ENCODE results near the gene THRB. TPM values are rescaled to one million over a fixed set of nuclear protein-coding genes. Genes with fewer than 3 reads are reported as not detected.

The THRB gene
- total and polyA plus RNA-seq, 4 donors = 4.0 to 10.5 (median 6.2) TPM

DNA sequence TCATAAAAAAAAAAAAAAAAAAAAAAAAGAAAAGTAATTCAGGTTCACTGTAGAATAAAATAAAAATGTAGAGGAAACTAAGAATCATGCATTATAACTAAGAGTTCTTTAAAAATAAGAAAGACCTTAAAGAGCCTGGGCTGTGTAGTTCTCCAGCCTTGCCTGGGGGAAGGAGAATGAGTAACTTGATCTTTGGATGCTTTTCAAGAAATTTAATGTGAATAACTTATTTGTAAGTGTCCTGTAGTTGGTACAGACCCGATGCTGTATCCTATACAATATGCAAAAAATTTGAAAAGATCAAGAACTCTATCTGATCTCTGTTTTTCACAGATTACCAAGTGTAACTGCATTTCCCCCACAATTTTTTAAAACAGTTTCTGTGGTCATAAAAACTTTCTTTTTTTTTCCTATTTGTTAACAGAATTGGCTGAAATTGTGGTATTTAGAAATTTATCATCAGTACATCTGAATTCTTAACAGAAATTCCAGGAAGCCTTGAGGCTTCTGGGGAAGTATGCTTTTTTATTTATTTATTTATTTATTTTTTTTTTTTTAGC is 195.3 kb downstream of the THRB start:
- DNase-seq (ENCODE audit: low read depth in 4 of 6, low spot score in 6 of 6) = no peak
- Histone ChIP-seq H3K4me1 (ENCODE audit: control insufficient read depth, insufficient read depth, low read length) (no peaks in the 10 kb centered on the region), H3K27ac (ENCODE audit: low read depth, low read length) (no peak overlapping the region), H3K36me3 (ENCODE audit: control insufficient read depth, insufficient read depth, low read length) (no peaks in the 10 kb centered on the region), H3K4me3 (ENCODE audit: low read depth, low read length) (no peak overlapping the region), H3K9me3 (ENCODE audit: control insufficient read depth, insufficient read depth, low read length) (no peaks in the 10 kb centered on the region), H3K27me3 (ENCODE audit: control insufficient read depth, insufficient read depth, low read length) (no peaks in the 10 kb centered on the region)
- WGBS (ENCODE audit: insufficient coverage) = no CpG with 5 or more reads among the region's 1 CpG

DNA sequence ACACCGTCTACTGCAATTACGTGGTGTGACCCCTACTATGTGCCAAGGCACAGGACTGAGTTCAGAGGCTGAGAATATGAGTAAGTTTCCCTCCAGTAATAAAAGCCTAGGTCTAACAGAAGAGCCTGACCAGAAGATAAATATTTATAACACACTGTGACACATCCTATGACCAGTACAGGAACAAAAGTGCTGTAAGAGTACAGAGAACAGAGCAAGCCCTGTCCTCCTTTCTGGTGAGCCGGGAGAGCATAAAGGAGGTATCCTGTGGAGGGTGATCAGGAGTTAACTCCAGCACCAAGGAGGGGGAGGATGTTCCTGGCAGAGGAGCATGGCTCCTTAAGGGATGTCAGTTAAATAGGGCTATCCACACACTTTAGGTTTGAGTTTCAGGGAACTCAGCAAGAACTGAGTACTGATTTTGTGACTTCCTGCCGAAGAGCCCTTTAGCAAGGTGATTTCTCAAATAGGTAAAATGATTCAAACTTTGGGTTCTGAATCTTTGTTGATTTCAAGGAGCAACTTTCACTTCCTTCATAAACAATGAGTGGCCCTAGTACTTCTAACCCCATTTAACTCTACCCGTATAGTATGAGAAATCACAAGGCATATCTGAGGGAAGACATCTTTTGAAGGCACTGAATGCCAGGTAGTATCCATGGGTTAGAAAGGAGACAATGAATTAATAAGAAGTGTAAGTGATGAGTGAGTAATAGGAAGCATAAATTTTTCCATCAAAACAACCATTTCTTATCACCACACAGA is 198.0 kb downstream of the THRB start:
- DNase-seq (ENCODE audit: low read depth in 4 of 6, low spot score in 6 of 6) = peak in 1 of 6 donors; percentile 21
- Histone ChIP-seq H3K27me3 (ENCODE audit: control insufficient read depth, insufficient read depth, low read length) (no peaks in the 10 kb centered on the region), H3K9me3 (ENCODE audit: control insufficient read depth, insufficient read depth, low read length) (no peaks in the 10 kb centered on the region)

DNA sequence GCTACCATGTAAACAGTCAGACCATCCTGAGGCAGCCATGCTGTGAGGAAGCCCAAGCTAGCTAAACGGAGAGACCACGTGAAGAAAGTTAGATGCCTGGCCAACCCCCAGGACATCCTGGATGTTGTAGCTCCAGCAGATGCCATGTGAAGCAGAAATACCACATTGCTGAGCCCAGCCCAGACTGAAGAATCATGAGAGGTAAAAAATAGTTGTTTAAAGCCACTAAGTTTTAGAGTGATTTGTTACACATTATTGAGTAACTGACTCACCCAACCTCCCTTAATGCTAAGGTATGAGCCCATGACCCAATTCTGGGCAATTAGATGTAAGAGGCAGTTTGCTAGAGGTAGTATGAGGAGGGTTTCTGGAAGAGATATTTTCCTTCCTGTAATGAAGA is 200.5 kb downstream of the THRB start:
- WGBS (ENCODE audit: insufficient coverage) = 97% methylated on average over 2 of the region's 2 CpGs
- H3K27me3 ChIP-seq (ENCODE audit: control insufficient read depth, insufficient read depth, low read length) = no peaks in the 10 kb centered on the region

More for the DNA sequence above, 198.0 kb downstream of the THRB start:
- H3K27ac ChIP-seq (ENCODE audit: low read depth, low read length) = no peak overlapping the region
- H3K4me1 ChIP-seq (ENCODE audit: control insufficient read depth, insufficient read depth, low read length) = no peaks in the 10 kb centered on the region
- no peaks in the 10 kb centered on the region for H3K36me3 ChIP-seq (ENCODE audit: control insufficient read depth, insufficient read depth, low read length)
- 22% methylated on average over 1 of the region's 5 CpGs for WGBS (ENCODE audit: insufficient coverage)
- H3K4me3 ChIP-seq (ENCODE audit: low read depth, low read length) = no peak overlapping the region

DNA sequence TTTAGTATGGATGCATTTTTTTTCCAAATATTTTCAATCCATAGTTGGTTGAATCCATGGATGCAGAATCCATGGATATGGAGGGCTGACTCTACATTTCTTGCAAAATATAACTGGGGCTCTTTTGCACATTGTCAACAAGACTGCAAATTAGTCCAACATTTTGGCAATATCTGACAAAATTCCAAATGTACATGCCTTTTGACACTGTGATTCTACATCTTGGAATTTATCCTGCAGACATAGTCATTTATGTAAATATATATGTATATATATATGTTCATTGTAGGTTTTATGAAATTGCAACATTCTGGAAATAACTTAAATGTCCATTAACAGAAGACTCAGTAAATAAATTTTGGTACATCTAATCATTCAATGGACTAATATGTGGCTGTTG is 203.0 kb downstream of the THRB start:
- no peaks in the 10 kb centered on the region for H3K9me3 ChIP-seq (ENCODE audit: control insufficient read depth, insufficient read depth, low read length)
- no peaks in the 10 kb centered on the region for H3K4me1 ChIP-seq (ENCODE audit: control insufficient read depth, insufficient read depth, low read length)
- H3K27me3 ChIP-seq (ENCODE audit: control insufficient read depth, insufficient read depth, low read length) = no peaks in the 10 kb centered on the region
- no peak overlapping the region for H3K27ac ChIP-seq (ENCODE audit: low read depth, low read length)
- H3K36me3 ChIP-seq (ENCODE audit: control insufficient read depth, insufficient read depth, low read length) = no peaks in the 10 kb centered on the region
- H3K4me3 ChIP-seq (ENCODE audit: low read depth, low read length) = no peak overlapping the region
- no peak for DNase-seq (ENCODE audit: low read depth in 4 of 6, low spot score in 6 of 6)

More for the DNA sequence above, 200.5 kb downstream of the THRB start:
- Histone ChIP-seq H3K4me1 (ENCODE audit: control insufficient read depth, insufficient read depth, low read length) (no peaks in the 10 kb centered on the region), H3K4me3 (ENCODE audit: low read depth, low read length) (no peak overlapping the region), H3K27ac (ENCODE audit: low read depth, low read length) (no peak overlapping the region), H3K9me3 (ENCODE audit: control insufficient read depth, insufficient read depth, low read length) (no peaks in the 10 kb centered on the region), H3K36me3 (ENCODE audit: control insufficient read depth, insufficient read depth, low read length) (no peaks in the 10 kb centered on the region)
- no peak for DNase-seq (ENCODE audit: low read depth in 4 of 6, low spot score in 6 of 6)

DNA sequence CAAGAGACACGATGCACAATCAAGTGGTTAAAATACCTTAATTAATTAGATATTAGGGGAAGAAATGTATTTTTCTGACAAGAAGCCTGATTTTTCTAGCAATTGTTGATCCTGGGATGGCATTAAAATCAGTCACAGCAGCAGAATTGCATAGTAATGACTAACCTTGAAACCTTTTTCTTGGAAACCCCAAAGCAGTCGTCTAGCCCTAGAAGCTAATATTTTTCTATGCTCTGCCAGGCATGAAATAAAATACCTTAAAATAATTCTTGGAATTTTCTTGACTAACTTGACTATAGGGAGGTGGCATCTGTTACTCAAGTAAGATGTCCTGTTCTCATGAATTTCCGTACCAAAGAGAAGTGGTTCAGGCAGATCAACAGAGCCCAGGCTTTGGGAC is 204.1 kb downstream of the THRB start:
- Histone ChIP-seq H3K9me3 (ENCODE audit: control insufficient read depth, insufficient read depth, low read length) (no peaks in the 10 kb centered on the region), H3K27ac (ENCODE audit: low read depth, low read length) (no peak overlapping the region), H3K4me1 (ENCODE audit: control insufficient read depth, insufficient read depth, low read length) (no peaks in the 10 kb centered on the region), H3K36me3 (ENCODE audit: control insufficient read depth, insufficient read depth, low read length) (no peaks in the 10 kb centered on the region), H3K27me3 (ENCODE audit: control insufficient read depth, insufficient read depth, low read length) (no peaks in the 10 kb centered on the region), H3K4me3 (ENCODE audit: low read depth, low read length) (no peak overlapping the region)
- no peak for DNase-seq (ENCODE audit: low read depth in 4 of 6, low spot score in 6 of 6)
- 80% methylated on average over 1 of the region's 3 CpGs for WGBS (ENCODE audit: insufficient coverage)

DNA sequence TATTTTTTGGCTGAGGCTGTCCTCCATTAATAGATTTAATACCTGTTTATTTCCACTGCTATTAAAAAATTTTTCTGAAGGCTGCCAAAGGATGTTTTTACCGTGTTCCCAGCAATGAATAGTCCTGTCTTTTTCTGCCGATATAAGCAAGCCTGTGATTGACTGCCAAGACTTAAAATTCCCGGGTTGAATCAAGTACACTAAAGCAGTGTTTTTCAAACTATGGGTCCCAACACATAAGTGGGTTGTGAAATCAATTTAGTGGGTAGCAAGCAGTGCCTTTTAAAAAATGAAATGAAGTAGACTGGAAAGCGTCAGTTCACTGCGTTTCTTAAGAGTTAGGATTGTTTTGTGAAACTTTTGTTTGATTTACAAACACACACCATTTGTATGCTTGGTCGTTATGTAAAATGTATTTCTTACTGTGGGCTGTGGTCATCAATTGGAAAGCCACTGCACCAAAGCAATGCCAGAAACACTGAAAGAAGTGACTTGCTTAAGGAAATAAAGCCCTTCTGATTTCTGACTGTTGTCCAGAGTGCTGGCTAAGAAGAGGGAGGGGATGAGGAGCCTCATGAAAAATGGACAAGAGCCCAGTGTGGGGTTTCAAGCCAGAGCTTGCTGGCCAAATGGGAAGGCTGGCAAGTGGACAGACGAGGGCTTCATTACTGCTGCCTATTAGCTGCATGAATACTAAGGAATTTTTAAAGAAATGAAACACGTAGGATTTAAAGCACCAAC is 206.0 kb downstream of the THRB start:
- Histone ChIP-seq H3K27ac (ENCODE audit: low read depth, low read length) (peak overlapping the region; percentile 68), H3K36me3 (ENCODE audit: control insufficient read depth, insufficient read depth, low read length) (no peaks in the 10 kb centered on the region), H3K4me1 (ENCODE audit: control insufficient read depth, insufficient read depth, low read length) (no peaks in the 10 kb centered on the region), H3K9me3 (ENCODE audit: control insufficient read depth, insufficient read depth, low read length) (no peaks in the 10 kb centered on the region), H3K27me3 (ENCODE audit: control insufficient read depth, insufficient read depth, low read length) (no peaks in the 10 kb centered on the region), H3K4me3 (ENCODE audit: low read depth, low read length) (no peak overlapping the region)
- WGBS (ENCODE audit: insufficient coverage) = 35% methylated on average over 3 of the region's 8 CpGs
- DNase-seq (ENCODE audit: low read depth in 4 of 6, low spot score in 6 of 6) = peak; percentile 36 to 93 (median 70)

DNA sequence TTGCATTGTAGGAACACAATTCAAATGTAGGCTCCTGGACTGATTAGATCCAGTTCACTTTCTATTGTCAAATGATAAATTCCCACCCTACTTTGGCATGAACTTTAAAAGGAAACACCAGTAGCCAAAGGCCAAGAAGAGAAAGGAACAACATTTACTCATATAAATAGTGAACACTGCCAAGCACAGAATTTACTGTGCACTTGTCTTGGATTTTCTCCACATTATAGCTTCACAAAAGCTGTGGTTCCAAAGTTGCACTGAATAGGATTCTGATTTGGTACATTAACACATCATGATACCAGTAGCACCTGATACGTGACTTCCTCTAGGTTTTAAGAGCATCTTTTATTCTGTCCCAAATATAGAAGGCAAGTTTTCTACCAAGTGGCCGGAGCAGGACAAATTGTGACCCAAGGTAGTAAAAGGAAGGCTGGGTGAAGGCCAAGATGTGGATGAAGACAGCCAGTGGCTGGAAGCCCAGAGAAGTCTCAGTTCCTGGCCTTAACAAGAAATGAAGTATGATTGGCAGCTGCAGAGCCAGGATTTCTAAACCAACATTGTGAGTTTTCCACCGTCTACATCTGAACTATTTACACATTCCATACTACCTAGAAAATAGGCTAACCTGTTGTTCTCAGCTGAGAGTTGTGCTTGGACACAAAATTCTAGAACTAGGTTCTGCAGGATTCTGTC is 206.7 kb downstream of the THRB start:
- Histone ChIP-seq H3K4me3 (ENCODE audit: low read depth, low read length) (no peak overlapping the region), H3K36me3 (ENCODE audit: control insufficient read depth, insufficient read depth, low read length) (no peaks in the 10 kb centered on the region), H3K27ac (ENCODE audit: low read depth, low read length) (peak overlapping the region; percentile 68), H3K27me3 (ENCODE audit: control insufficient read depth, insufficient read depth, low read length) (no peaks in the 10 kb centered on the region), H3K4me1 (ENCODE audit: control insufficient read depth, insufficient read depth, low read length) (no peaks in the 10 kb centered on the region), H3K9me3 (ENCODE audit: control insufficient read depth, insufficient read depth, low read length) (no peaks in the 10 kb centered on the region)
- WGBS (ENCODE audit: insufficient coverage) = 60% methylated on average over 1 of the region's 3 CpGs
- peak in 2 of 6 donors; percentile 35 to 71 for DNase-seq (ENCODE audit: low read depth in 4 of 6, low spot score in 6 of 6)

DNA sequence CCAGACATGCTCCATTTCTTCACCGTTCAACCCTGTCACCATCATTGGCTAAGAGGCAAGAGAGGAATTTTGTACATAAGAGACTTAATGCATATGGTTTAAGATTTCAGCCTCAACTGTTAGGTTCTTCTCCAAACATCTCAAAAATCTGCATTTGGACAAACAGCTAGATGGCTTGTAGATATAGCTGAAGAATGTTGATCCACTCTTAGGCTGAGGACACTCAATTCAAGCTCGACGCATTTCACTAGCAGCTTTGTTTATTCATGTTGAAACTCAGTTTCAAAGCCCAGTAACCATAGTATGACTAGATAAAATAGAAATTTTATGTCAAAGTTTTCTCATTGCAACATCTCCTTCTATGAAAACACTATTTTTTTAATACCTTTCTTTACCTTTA is 208.2 kb downstream of the THRB start:
- no peaks in the 10 kb centered on the region for H3K4me1 ChIP-seq (ENCODE audit: control insufficient read depth, insufficient read depth, low read length)
- H3K27me3 ChIP-seq (ENCODE audit: control insufficient read depth, insufficient read depth, low read length) = no peaks in the 10 kb centered on the region
- DNase-seq (ENCODE audit: low read depth in 4 of 6, low spot score in 6 of 6) = no peak
- no peaks in the 10 kb centered on the region for H3K36me3 ChIP-seq (ENCODE audit: control insufficient read depth, insufficient read depth, low read length)
- no peak overlapping the region for H3K4me3 ChIP-seq (ENCODE audit: low read depth, low read length)
- no CpG with 5 or more reads among the region's 3 CpGs for WGBS (ENCODE audit: insufficient coverage)
- no peaks in the 10 kb centered on the region for H3K9me3 ChIP-seq (ENCODE audit: control insufficient read depth, insufficient read depth, low read length)
- H3K27ac ChIP-seq (ENCODE audit: low read depth, low read length) = no peak overlapping the region

DNA sequence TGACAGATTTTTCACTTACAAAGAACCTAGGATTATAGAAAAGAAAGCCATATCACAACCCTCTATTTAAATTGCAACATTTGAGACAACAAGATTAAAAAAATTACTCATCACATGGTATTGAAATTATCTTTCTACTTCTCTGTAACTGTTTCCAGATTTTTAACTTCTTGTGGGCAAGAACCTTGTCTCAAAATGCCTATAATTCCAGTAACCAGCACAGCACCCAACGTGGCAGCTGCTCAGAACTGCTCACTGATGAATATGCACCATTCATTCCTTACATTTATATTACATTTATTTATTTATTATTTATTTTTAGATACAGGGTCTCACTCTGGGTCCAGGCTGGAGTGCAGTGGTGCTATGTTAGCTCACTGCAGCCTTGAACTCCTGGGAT is 216.1 kb downstream of the THRB start:
- Histone ChIP-seq H3K27ac (ENCODE audit: low read depth, low read length) (no peak overlapping the region), H3K4me1 (ENCODE audit: control insufficient read depth, insufficient read depth, low read length) (no peaks in the 10 kb centered on the region), H3K36me3 (ENCODE audit: control insufficient read depth, insufficient read depth, low read length) (no peaks in the 10 kb centered on the region), H3K27me3 (ENCODE audit: control insufficient read depth, insufficient read depth, low read length) (peaks cover 2% of the 10 kb centered on the region), H3K4me3 (ENCODE audit: low read depth, low read length) (no peak overlapping the region), H3K9me3 (ENCODE audit: control insufficient read depth, insufficient read depth, low read length) (no peaks in the 10 kb centered on the region)
- WGBS (ENCODE audit: insufficient coverage) = no CpG with 5 or more reads among the region's 1 CpG
- no peak for DNase-seq (ENCODE audit: low read depth in 4 of 6, low spot score in 6 of 6)

All from spinal cord (tissue), 10 donors.